Esophagus muscularis mucosa (tissue), 4 donors: ENCODE data around the gene IGF2BP3. TPM values are rescaled to one million over a fixed set of nuclear protein-coding genes. Genes with fewer than 3 reads are reported as not detected.

ENCODE experiments used
- DNase-seq: peaks from one replicate; pipeline ENCODE4 v3.0.0-alpha.2; 2017; ENCODE audit errors: extremely low spot score
- H3K27ac ChIP-seq, 4 donors: fragments of 200-600 bp; sonication (generic); replicated peaks in 1 of 4; 1 replicate in 3 of 4; 2 replicates in 1 of 4; pipeline ENCODE4 v1.5.1; 2016 to 2019; ENCODE audit warnings: mild to moderate bottlenecking in 1 of 4
- H3K27me3 ChIP-seq, 4 donors: fragments of 200-600 bp; sonication (generic); one replicate each; pipeline versions ENCODE4 v1.5.1 to v1.6.0; 2016 to 2019
- H3K36me3 ChIP-seq, 4 donors: fragments of 200-600 bp; sonication (generic); one replicate each; pipeline ENCODE4 v1.5.1; 2016 to 2019
- H3K4me1 ChIP-seq, 4 donors: fragments of 200-600 bp; sonication (generic); one replicate each; pipeline ENCODE4 v1.5.1; 2016 to 2019
- H3K4me3 ChIP-seq, 4 donors: fragments of 200-600 bp; sonication (generic); 1 replicate in 2 of 4; 2 replicates in 2 of 4; pipeline ENCODE4 v1.5.1; 2016 to 2019; ENCODE audit warnings: mild to moderate bottlenecking in 4 of 4, moderate library complexity in 1 of 4
- H3K9me3 ChIP-seq, 4 donors: fragments of 200-600 bp; sonication (generic); 1 replicate in 3 of 4; 2 replicates in 1 of 4; pipeline ENCODE4 v1.5.1; 2016 to 2019
- CTCF ChIP-seq, 3 experiments: fragments of 200-600 bp in 2 of 3; fragments of 450-650 bp in 1 of 3; sonication (generic) in 2 of 3; IDR thresholded peaks; one replicate each; pipeline ENCODE4 v1.5.1; 2017 to 2019; ENCODE audit warnings: antibody characterized with exemption in 3 of 3, mild to moderate bottlenecking in 2 of 3, moderate library complexity in 1 of 3
- EP300 ChIP-seq: sonication (generic); formaldehyde crosslinking; IDR thresholded peaks from one replicate; pipeline ENCODE4 v1.6.1; 2017; ENCODE audit warnings: antibody characterized with exemption
- POLR2A ChIP-seq: fragments of 450-650 bp; IDR thresholded peaks from one replicate; pipeline ENCODE4 v1.6.1; 2017; ENCODE audit warnings: antibody characterized with exemption, moderate library complexity, mild to moderate bottlenecking, low read depth
- POLR2AphosphoS5 ChIP-seq, 2 donors: sonication (generic); formaldehyde crosslinking; IDR thresholded peaks; one replicate each; pipeline ENCODE4 v1.6.1; 2017; ENCODE audit warnings: antibody characterized with exemption in 2 of 2
- WGBS: methylation state at CpG from one replicate; pipeline ENCODE4 v1.1.5; 2018; 5-methylcytosine and 5-hydroxymethylcytosine counted together
- intact Hi-C: fragments of 100-400 bp; cut with DNase I; formaldehyde crosslinking; loops from one replicate; pipeline ENCODE4 v1.15.1; 2023
- total RNA-seq, 4 donors: library from RNA; depleted of rRNA; stranded (reverse); fragments of >200 nt; gene quantifications; one replicate each; pipeline versions ENCODE4 v1.1.0 to v1.2.1, GENCODE V29; 2016

IGF2BP3 gene
- total RNA-seq, 4 donors from 2014 or later, result 0.45 to 1.7 TPM; not detected in 2

- peaks cover 16 to 29% (median 22%) of the 10 kb centered on the region in 4 donors for H3K4me1 ChIP-seq
- DNase-seq, result no peak
- intact Hi-C loops, result no loop called here
- peak overlapping the region in 3 of 4 donors; percentile 8 to 46 (median 31) for H3K27ac ChIP-seq
- H3K9me3 ChIP-seq, result no peaks in the 10 kb centered on the region
- no peaks in the 10 kb centered on the region for H3K27me3 ChIP-seq
- 49% methylated on average over 9 of the region's 9 CpGs for WGBS
- no peak for TF ChIP-seq POLR2A
- TF ChIP-seq EP300, result no peak
- no peak for TF ChIP-seq POLR2AphosphoS5 (IDR thresholded peaks at IDR 0.05)
- no peak for TF ChIP-seq CTCF (IDR thresholded peaks at IDR 0.05)
- no peak overlapping the region for H3K4me3 ChIP-seq
- H3K36me3 ChIP-seq, result no peaks in the 10 kb centered on the region
Measured at GRCh38 chr7:23333671-23334246, 136.5 kb downstream of the IGF2BP3 start.

GRCh38 chr7:23332910-23333612 lies 137.2 kb downstream of the IGF2BP3 start:
- no peak for DNase-seq
- Histone ChIP-seq H3K9me3 (no peaks in the 10 kb centered on the region), H3K4me3 (no peak overlapping the region), H3K27ac (peak overlapping the region in 2 of 4 donors; percentile 8 to 46), H3K27me3 (no peaks in the 10 kb centered on the region), H3K4me1 (peaks cover 16 to 29% (median 22%) of the 10 kb centered on the region in 4 donors), H3K36me3 (no peaks in the 10 kb centered on the region)
- TF ChIP-seq CTCF (IDR thresholded peaks at IDR 0.05), result no peak
- no peak for TF ChIP-seq POLR2A
- TF ChIP-seq EP300, result no peak
- no peak for TF ChIP-seq POLR2AphosphoS5 (IDR thresholded peaks at IDR 0.05)
- intact Hi-C loops, result no loop called here
- WGBS, result 45% methylated on average over 4 of the region's 4 CpGs

GRCh38 chr7:23332193-23332592 lies 138.1 kb downstream of the IGF2BP3 start:
- Histone ChIP-seq H3K4me3 (no peak overlapping the region), H3K27ac (no peak overlapping the region), H3K27me3 (no peaks in the 10 kb centered on the region), H3K36me3 (no peaks in the 10 kb centered on the region), H3K4me1 (peaks cover 16 to 29% (median 22%) of the 10 kb centered on the region in 4 donors), H3K9me3 (no peaks in the 10 kb centered on the region)
- intact Hi-C loops, result no loop called here
- no peak for DNase-seq
- TF ChIP-seq CTCF (IDR thresholded peaks at IDR 0.05) (no peak), EP300 (no peak), POLR2AphosphoS5 (IDR thresholded peaks at IDR 0.05) (no peak), POLR2A (no peak)

- no peak overlapping the region for H3K27ac ChIP-seq
- no peak for DNase-seq
- TF ChIP-seq EP300, result no peak
- TF ChIP-seq CTCF (IDR thresholded peaks at IDR 0.05), result no peak
- TF ChIP-seq POLR2AphosphoS5 (IDR thresholded peaks at IDR 0.05), result no peak
- no peak for TF ChIP-seq POLR2A
- 91% methylated on average over 1 of the region's 1 CpG for WGBS
- intact Hi-C loops, result no loop called here
- peaks cover 16 to 29% (median 22%) of the 10 kb centered on the region in 4 donors for H3K4me1 ChIP-seq
- no peaks in the 10 kb centered on the region for H3K27me3 ChIP-seq
- no peaks in the 10 kb centered on the region for H3K9me3 ChIP-seq
- H3K36me3 ChIP-seq, result no peaks in the 10 kb centered on the region
- no peak overlapping the region for H3K4me3 ChIP-seq
Measured at GRCh38 chr7:23331132-23331531, 139.2 kb downstream of the IGF2BP3 start.
